Transverse colon (tissue), 3 donors: Measurements from ENCODE around the gene EZH1.

Experiments used
- CTCF ChIP-seq, 5 experiments: fragments of 200-600 bp in 3 of 5; fragments of 450-650 bp in 2 of 5; sonication (generic) in 3 of 5; IDR thresholded peaks; 1 replicate in 2 of 5; 2 replicates in 3 of 5; pipeline ENCODE4 v1.5.1; 2016 to 2017; ENCODE audit warnings: antibody characterized with exemption in 5 of 5, inconsistent platforms in 3 of 5, mild to moderate bottlenecking in 2 of 5, moderate library complexity in 1 of 5
- POLR2A ChIP-seq: fragments of 450-650 bp; IDR thresholded peaks from one replicate; pipeline ENCODE4 v1.6.1; 2016; ENCODE audit warnings: antibody characterized with exemption, mild to moderate bottlenecking, moderate library complexity

- TF ChIP-seq CTCF (IDR thresholded peaks at IDR 0.05) (no peak), POLR2A (no peak)
These were observed 39.6 kb upstream of the EZH1 start for GRCh38 chr17:42784409-42784808.
